HEK293 (cell line): ENCODE data around the gene CABP7.

Source experiments
- SP2 ChIP-seq: fragments of 450-650 bp; formaldehyde crosslinking; IDR thresholded peaks from 2 replicates; pipeline ENCODE4 v1.5.1; 2016; ENCODE audit warnings: missing biosample characterization, missing genetic modification characterization
- ZNF266 ChIP-seq: fragments of 450-650 bp; formaldehyde crosslinking; IDR thresholded peaks from 2 replicates; pipeline ENCODE4 v1.5.1; 2016; ENCODE audit warnings: missing biosample characterization, missing genetic modification characterization, low read depth
- ZNF311 ChIP-seq: fragments of 450-650 bp; formaldehyde crosslinking; IDR thresholded peaks from 2 replicates; pipeline ENCODE4 v1.5.1; 2017; ENCODE audit warnings: missing biosample characterization, missing genetic modification characterization, borderline replicate concordance
- ZNF354C ChIP-seq: fragments of 450-650 bp; formaldehyde crosslinking; IDR thresholded peaks from 2 replicates; pipeline ENCODE4 v1.5.1; 2016; ENCODE audit warnings: missing biosample characterization, missing genetic modification characterization, low read depth, borderline replicate concordance
- ZNF530 ChIP-seq: fragments of 450-650 bp; formaldehyde crosslinking; IDR thresholded peaks from 2 replicates; pipeline ENCODE4 v1.5.1; 2016; ENCODE audit warnings: low read depth, missing biosample characterization, missing genetic modification characterization
- TF ChIP-seq, protein P1 (sequence below): sonication (generic); formaldehyde crosslinking; IDR thresholded peaks from 2 replicates; pipeline ENCODE4 v1.8.1; 2022; ENCODE audit warnings: mild to moderate bottlenecking, moderate library complexity, missing genetic modification reagents
- TF ChIP-seq, protein P2 (sequence below): fragments of 450-650 bp; formaldehyde crosslinking; IDR thresholded peaks from 2 replicates; pipeline ENCODE4 v1.5.1; 2016; ENCODE audit warnings: missing biosample characterization, missing genetic modification characterization
- TF ChIP-seq, protein P3 (sequence below): fragments of 450-650 bp; formaldehyde crosslinking; IDR thresholded peaks from 2 replicates; pipeline ENCODE4 v1.5.1; 2016; ENCODE audit warnings: missing biosample characterization, missing genetic modification characterization
- TF ChIP-seq, protein P4 (sequence below): fragments of 450-650 bp; formaldehyde crosslinking; IDR thresholded peaks from 2 replicates; pipeline ENCODE4 v1.5.1; 2016; ENCODE audit warnings: missing biosample characterization, missing genetic modification characterization
- TF ChIP-seq, protein P5 (sequence below): fragments of 450-650 bp; formaldehyde crosslinking; IDR thresholded peaks from 2 replicates; pipeline ENCODE4 v1.5.1; 2016; ENCODE audit warnings: missing biosample characterization, missing genetic modification characterization
- TF ChIP-seq, protein P6 (sequence below): fragments of 450-650 bp; formaldehyde crosslinking; IDR thresholded peaks from 2 replicates; pipeline ENCODE4 v1.5.1; 2016; ENCODE audit warnings: missing biosample characterization, missing genetic modification characterization, low read depth
- TF ChIP-seq, protein P7 (sequence below): fragments of 450-650 bp; formaldehyde crosslinking; IDR thresholded peaks from 2 replicates; pipeline ENCODE4 v1.5.1; 2016; ENCODE audit warnings: missing biosample characterization, missing genetic modification characterization

DNA sequence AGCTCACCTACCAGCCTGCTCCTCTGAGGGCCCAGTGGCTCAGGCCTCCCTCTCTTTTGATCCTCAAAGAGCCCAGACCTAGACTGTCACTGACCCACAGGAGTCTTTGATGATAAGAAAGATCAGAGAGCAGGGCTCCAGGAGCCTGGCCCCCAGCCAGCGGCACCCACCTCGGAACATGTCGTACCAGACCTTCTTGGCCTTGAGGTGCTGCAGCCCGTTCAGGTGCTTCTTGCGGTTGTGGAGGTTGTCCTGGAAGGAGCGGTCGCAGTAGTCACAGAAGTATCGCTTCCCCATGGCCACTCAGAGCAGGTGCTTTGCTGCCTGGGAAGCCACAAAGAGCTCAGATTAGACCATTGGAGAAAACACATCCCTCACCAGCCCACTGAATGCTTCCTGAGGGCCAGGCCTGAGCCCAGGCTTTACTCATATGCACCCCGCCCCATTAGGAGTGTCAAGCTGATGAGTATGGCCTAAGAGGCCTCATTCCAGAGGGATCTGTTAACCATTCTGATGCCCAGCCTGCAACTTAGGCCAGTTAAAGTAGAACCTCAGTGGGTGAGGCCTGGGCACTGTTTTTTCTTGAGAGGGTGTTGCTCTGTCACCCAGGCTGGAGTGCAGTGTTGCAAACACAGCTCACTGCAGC is 28.6 kb downstream of the CABP7 start:
- TF ChIP-seq, protein P1, sequence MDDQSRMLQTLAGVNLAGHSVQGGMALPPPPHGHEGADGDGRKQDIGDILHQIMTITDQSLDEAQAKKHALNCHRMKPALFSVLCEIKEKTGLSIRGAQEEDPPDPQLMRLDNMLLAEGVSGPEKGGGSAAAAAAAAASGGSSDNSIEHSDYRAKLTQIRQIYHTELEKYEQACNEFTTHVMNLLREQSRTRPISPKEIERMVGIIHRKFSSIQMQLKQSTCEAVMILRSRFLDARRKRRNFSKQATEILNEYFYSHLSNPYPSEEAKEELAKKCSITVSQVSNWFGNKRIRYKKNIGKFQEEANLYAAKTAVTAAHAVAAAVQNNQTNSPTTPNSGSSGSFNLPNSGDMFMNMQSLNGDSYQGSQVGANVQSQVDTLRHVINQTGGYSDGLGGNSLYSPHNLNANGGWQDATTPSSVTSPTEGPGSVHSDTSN (CRISPR knock-in tag) = no peak
- TF ChIP-seq, protein P2, sequence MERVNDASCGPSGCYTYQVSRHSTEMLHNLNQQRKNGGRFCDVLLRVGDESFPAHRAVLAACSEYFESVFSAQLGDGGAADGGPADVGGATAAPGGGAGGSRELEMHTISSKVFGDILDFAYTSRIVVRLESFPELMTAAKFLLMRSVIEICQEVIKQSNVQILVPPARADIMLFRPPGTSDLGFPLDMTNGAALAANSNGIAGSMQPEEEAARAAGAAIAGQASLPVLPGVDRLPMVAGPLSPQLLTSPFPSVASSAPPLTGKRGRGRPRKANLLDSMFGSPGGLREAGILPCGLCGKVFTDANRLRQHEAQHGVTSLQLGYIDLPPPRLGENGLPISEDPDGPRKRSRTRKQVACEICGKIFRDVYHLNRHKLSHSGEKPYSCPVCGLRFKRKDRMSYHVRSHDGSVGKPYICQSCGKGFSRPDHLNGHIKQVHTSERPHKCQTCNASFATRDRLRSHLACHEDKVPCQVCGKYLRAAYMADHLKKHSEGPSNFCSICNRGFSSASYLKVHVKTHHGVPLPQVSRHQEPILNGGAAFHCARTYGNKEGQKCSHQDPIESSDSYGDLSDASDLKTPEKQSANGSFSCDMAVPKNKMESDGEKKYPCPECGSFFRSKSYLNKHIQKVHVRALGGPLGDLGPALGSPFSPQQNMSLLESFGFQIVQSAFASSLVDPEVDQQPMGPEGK (tag by site-specific recombination) = no peak
- TF ChIP-seq, protein P3, sequence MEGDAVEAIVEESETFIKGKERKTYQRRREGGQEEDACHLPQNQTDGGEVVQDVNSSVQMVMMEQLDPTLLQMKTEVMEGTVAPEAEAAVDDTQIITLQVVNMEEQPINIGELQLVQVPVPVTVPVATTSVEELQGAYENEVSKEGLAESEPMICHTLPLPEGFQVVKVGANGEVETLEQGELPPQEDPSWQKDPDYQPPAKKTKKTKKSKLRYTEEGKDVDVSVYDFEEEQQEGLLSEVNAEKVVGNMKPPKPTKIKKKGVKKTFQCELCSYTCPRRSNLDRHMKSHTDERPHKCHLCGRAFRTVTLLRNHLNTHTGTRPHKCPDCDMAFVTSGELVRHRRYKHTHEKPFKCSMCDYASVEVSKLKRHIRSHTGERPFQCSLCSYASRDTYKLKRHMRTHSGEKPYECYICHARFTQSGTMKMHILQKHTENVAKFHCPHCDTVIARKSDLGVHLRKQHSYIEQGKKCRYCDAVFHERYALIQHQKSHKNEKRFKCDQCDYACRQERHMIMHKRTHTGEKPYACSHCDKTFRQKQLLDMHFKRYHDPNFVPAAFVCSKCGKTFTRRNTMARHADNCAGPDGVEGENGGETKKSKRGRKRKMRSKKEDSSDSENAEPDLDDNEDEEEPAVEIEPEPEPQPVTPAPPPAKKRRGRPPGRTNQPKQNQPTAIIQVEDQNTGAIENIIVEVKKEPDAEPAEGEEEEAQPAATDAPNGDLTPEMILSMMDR = no peak
- TF ChIP-seq, protein P4, sequence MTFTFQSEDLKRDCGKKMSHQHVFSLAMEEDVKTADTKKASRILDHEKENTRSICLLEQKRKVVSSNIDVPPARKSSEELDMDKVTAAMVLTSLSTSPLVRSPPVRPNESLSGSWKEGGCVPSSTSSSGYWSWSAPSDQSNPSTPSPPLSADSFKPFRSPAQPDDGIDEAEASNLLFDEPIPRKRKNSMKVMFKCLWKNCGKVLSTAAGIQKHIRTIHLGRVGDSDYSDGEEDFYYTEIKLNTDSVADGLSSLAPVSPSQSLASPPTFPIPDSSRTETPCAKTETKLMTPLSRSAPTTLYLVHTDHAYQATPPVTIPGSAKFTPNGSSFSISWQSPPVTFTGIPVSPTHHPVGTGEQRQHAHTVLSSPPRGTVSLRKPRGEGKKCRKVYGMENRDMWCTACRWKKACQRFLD (tag by site-specific recombination) = no peak
- TF ChIP-seq SP2 (tag by site-specific recombination) (no peak), ZNF266 (tag by site-specific recombination) (no peak), ZNF354C (tag by site-specific recombination) (no peak), ZNF530 (tag by site-specific recombination) (no peak), ZNF311 (tag by site-specific recombination) (no peak)
- TF ChIP-seq, protein P5, sequence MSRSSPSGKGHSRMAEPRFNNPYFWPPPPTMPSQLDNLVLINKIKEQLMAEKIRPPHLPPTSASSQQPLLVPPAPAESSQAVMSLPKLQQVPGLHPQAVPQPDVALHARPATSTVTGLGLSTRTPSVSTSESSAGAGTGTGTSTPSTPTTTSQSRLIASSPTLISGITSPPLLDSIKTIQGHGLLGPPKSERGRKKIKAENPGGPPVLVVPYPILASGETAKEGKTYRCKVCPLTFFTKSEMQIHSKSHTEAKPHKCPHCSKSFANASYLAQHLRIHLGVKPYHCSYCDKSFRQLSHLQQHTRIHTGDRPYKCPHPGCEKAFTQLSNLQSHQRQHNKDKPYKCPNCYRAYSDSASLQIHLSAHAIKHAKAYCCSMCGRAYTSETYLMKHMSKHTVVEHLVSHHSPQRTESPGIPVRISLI (tag by site-specific recombination) = no peak
- TF ChIP-seq, protein P6, sequence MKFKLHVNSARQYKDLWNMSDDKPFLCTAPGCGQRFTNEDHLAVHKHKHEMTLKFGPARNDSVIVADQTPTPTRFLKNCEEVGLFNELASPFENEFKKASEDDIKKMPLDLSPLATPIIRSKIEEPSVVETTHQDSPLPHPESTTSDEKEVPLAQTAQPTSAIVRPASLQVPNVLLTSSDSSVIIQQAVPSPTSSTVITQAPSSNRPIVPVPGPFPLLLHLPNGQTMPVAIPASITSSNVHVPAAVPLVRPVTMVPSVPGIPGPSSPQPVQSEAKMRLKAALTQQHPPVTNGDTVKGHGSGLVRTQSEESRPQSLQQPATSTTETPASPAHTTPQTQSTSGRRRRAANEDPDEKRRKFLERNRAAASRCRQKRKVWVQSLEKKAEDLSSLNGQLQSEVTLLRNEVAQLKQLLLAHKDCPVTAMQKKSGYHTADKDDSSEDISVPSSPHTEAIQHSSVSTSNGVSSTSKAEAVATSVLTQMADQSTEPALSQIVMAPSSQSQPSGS (tag by site-specific recombination) = no peak
- TF ChIP-seq, protein P7, sequence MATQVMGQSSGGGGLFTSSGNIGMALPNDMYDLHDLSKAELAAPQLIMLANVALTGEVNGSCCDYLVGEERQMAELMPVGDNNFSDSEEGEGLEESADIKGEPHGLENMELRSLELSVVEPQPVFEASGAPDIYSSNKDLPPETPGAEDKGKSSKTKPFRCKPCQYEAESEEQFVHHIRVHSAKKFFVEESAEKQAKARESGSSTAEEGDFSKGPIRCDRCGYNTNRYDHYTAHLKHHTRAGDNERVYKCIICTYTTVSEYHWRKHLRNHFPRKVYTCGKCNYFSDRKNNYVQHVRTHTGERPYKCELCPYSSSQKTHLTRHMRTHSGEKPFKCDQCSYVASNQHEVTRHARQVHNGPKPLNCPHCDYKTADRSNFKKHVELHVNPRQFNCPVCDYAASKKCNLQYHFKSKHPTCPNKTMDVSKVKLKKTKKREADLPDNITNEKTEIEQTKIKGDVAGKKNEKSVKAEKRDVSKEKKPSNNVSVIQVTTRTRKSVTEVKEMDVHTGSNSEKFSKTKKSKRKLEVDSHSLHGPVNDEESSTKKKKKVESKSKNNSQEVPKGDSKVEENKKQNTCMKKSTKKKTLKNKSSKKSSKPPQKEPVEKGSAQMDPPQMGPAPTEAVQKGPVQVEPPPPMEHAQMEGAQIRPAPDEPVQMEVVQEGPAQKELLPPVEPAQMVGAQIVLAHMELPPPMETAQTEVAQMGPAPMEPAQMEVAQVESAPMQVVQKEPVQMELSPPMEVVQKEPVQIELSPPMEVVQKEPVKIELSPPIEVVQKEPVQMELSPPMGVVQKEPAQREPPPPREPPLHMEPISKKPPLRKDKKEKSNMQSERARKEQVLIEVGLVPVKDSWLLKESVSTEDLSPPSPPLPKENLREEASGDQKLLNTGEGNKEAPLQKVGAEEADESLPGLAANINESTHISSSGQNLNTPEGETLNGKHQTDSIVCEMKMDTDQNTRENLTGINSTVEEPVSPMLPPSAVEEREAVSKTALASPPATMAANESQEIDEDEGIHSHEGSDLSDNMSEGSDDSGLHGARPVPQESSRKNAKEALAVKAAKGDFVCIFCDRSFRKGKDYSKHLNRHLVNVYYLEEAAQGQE = no peak
